ENCODE data around the gene CIAPIN1.

The CIAPIN1 gene

DNA sequence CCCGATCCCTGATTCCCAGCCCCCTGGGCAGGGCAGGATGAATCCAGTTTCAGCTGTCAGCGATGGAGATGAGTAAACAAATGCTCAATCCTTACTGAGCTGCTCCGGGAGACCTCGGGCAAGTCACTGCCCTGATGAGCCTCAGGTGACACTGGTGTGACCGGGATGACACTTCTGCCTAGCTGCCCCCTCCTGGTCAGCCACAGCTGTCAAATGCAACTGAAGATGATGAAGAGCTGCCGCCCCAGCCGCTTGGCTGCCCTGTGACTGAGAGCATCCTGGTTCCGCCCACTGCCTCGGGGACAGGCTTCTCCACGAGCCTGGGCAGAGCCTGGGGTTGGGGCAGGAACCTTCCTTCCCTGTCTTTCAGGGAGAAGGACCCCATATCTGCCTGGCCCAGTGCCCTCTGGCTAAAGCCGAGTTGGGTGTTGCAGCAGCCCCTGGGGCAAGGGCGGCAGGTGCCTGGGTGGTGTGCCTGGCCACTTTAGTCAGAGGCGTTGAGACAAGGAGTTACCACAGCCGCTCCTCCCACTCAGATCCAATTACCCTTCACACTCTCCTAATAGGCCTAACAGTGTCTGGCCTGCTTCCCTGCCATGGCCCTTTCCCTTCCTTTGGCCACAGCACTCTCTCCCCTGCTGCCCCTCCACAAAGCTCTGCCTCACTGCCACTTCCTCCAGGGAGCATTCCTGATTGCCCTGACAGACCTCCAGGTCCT, 37.2 kb downstream of the CIAPIN1 start:
- in situ Hi-C loops (cut with HindIII; ENCODE audit: low sequenced_read_pairs) = loop anchor here (10.0 kb wide), 2 partner anchors 85 to 115 kb away; no protein-coding TSS in a partner anchor
- no peak overlapping the region for H3K4me3 ChIP-seq (ENCODE audit: low read depth, low read length)
- TF ChIP-seq, protein P1, sequence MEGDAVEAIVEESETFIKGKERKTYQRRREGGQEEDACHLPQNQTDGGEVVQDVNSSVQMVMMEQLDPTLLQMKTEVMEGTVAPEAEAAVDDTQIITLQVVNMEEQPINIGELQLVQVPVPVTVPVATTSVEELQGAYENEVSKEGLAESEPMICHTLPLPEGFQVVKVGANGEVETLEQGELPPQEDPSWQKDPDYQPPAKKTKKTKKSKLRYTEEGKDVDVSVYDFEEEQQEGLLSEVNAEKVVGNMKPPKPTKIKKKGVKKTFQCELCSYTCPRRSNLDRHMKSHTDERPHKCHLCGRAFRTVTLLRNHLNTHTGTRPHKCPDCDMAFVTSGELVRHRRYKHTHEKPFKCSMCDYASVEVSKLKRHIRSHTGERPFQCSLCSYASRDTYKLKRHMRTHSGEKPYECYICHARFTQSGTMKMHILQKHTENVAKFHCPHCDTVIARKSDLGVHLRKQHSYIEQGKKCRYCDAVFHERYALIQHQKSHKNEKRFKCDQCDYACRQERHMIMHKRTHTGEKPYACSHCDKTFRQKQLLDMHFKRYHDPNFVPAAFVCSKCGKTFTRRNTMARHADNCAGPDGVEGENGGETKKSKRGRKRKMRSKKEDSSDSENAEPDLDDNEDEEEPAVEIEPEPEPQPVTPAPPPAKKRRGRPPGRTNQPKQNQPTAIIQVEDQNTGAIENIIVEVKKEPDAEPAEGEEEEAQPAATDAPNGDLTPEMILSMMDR (IDR thresholded peaks at IDR 0.05; ENCODE audit: low read depth, low read length, missing control alignments) = no peak
- DNase-seq (ENCODE audit: low read depth) = no peak

DNA sequence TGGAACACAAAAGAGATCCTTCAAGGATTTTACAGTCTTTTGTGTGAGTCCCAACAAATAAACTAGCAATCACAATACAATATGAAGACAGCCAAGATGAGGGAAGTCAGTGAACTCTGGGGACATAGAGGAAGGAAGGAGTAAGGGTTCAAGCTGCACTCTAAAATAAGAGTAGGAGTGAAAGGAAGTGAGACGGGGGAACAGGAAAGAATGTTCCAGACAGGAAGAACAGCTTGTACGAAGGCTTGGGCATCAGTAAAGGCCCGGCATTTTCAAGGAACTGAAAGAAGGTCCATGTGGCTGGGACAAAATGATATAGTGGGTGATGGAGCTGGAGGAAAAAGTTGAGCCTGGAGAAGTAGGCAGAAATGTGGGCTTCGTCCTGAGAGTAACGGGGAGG, 38.1 kb downstream of the CIAPIN1 start:
- TF ChIP-seq, protein P1 (IDR thresholded peaks at IDR 0.05; ENCODE audit: low read depth, low read length, missing control alignments) = no peak
- no peak overlapping the region for H3K4me3 ChIP-seq (ENCODE audit: low read depth, low read length)
- no peak for DNase-seq (ENCODE audit: low read depth)
- in situ Hi-C loops (cut with HindIII; ENCODE audit: low sequenced_read_pairs) = no loop called here

DNA sequence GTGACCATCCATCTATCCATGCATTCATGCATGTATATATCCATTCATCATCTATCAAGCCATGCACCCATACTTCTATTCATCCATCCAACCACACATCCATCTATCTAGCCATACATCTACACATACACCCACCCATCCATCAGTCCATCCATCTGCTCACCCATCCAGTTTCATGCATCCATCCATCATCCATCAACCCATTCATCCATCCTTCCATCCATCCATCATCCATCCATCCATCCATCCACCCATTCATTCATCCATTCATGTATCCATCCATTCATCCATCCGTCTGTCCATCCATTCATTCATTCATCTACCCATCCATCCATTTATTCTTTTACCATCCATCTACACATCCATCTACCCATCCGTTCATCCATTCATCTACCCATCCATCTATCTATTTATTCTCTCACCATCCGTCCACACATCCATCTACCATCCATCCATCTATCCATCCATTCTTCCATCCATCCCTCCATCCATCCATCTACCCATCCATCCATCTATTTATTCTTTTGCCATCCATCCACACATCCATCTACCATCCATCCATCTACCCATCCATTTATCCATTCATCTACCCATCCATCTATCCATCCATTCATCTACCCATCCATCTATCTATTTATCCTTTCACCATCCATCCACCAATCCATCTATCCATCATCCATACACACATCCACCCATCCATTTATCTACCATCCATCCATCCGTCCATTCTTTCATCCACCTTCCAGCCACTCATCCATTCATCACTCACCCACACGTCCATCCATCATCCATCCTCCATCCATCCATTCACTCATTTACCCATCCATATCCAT, 39.4 kb downstream of the CIAPIN1 start:
- TF ChIP-seq, protein P1 (IDR thresholded peaks at IDR 0.05; ENCODE audit: low read depth, low read length, missing control alignments) = no peak
- no peak overlapping the region for H3K4me3 ChIP-seq (ENCODE audit: low read depth, low read length)
- in situ Hi-C loops (cut with HindIII; ENCODE audit: low sequenced_read_pairs) = no loop called here
- DNase-seq (ENCODE audit: low read depth) = no peak

DNA sequence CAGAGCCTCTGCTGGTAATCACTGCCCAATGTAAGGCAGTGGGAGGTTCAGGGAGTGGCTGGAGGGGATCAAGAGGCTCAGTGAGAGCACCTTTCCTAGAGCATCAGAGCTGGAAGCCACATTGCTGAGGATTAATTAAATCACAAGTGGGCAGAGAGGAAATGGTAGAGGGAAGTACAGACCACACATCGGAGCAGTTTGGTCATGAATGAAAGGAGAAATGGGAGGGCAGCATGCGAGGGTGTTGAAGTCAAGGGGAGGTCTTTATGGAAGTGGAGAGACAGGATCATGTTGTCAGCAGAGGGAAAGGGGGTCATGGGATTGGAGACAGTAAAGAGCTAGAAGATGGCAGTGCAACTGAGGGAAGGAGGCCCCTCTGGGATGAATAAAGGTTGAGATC, 40.3 kb downstream of the CIAPIN1 start:
- DNase-seq (ENCODE audit: low read depth) = no peak
- no peak overlapping the region for H3K4me3 ChIP-seq (ENCODE audit: low read depth, low read length)
- in situ Hi-C loops (cut with HindIII; ENCODE audit: low sequenced_read_pairs) = no loop called here
- TF ChIP-seq, protein P1 (IDR thresholded peaks at IDR 0.05; ENCODE audit: low read depth, low read length, missing control alignments) = no peak

DNA sequence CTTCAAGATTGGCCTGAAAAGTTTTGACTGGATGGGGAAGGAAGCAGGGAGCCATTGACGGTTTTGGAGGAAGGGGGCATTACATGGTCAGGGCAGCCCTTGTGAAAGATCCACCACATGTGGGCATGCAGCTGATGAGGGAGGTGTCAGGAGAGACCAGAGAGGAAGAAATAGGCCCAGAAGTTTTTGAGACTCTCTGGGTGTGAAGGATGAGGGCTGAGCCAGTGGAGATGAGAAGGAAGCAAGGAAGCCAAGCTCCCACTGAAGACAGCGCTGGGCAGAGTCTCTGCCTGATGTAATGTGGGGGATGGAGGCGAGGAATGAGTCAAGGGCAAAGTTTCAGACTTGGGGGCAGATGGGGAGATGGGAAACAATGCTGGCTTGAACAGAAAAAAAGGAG, 42.1 kb downstream of the CIAPIN1 start:
- in situ Hi-C loops (cut with HindIII; ENCODE audit: low sequenced_read_pairs) = no loop called here
- DNase-seq (ENCODE audit: low read depth) = no peak
- TF ChIP-seq, protein P1 (IDR thresholded peaks at IDR 0.05; ENCODE audit: low read depth, low read length, missing control alignments) = no peak
- H3K4me3 ChIP-seq (ENCODE audit: low read depth, low read length) = no peak overlapping the region

DNA sequence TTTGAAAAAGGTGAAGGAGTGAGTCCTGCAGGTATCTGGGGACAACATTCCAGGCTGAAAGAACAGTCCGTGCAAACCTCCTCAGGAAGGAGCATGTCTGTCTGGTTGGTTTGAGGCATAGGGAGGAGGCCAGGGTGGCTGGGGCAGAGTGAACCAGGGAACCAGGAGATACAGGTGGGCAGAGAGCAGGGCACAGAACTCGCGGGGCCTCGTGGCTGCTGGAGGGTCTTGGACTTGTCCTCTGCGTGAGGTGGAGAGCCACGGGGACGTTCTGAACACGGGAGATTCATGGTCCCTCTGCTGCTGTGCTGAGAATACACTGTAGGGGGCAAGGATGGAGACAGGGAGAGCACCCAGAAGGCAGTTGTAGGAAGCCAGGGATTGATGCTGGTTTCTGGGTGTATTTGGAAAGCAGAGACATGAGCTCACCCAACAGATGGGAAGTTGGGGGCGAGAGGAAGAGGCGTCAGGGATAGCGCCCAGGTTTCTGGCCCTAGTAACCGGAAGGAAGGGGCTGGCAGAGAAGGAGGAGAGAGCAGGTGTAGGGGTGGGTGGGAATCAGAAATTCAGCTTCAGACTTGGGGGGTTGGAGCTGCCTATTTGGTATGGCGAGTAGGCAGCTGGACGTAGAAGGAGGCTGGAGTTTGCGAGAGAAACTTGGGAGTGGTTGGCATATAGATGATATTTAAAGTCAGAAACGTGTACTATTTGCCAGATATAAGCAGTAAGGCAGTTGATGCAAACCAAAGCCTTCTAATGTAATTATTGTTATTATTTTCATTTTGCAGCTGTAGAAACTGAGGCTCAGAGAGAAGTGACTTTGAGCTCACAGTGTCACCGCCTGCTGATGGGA, 43.0 kb downstream of the CIAPIN1 start, which contains the start of gene CCL17:
CCL17 (plus strand) TSS at position 803 of the 853 bp plus-strand sequence. CDS start 9,166 bp downstream, outside the sequence.
- TF ChIP-seq, protein P1 (IDR thresholded peaks at IDR 0.05; ENCODE audit: low read depth, low read length, missing control alignments) = no peak
- no peak for DNase-seq (ENCODE audit: low read depth)
- in situ Hi-C loops (cut with HindIII; ENCODE audit: low sequenced_read_pairs) = no loop called here
- no peak within 1 kb of the TSS for H3K4me3 ChIP-seq (ENCODE audit: low read depth, low read length)

All from astrocyte of the cerebellum (primary cell).